SK-N-MC (cell line): ENCODE data around the gene TFPT.

Experiments
- EZH2 ChIP-seq: fragments of 200-600 bp; sonication (generic); IDR thresholded peaks from one replicate; pipeline ENCODE4 v1.6.1; 2017; ENCODE audit warnings: antibody characterized with exemption
- POLR2AphosphoS5 ChIP-seq: IDR thresholded peaks from 2 replicates; pipeline ENCODE4 v1.6.1; 2012; ENCODE audit warnings: mild to moderate bottlenecking, low read depth, low read length, borderline replicate concordance

GRCh38 chr19:54162884-54163283 is 47.4 kb upstream of the TFPT start:
- no peak for TF ChIP-seq POLR2AphosphoS5
- TF ChIP-seq EZH2 = no peak
